Measurements from ENCODE around the gene SCYL3.

GRCh38 chr1:169928438-169929209, 34.9 kb upstream of the SCYL3 start:
- TF ChIP-seq ZNF687 (CRISPR knock-in tag; IDR thresholded peaks at IDR 0.05) (no peak), POLR2AphosphoS5 (IDR thresholded peaks at IDR 0.05; ENCODE audit: low read depth, low read length) (no peak), CHD4 (IDR thresholded peaks at IDR 0.05; ENCODE audit: borderline replicate concordance, low read length) (no peak), ZNF616 (CRISPR knock-in tag; IDR thresholded peaks at IDR 0.05; ENCODE audit: low read depth) (no peak), MAFK (conservative IDR thresholded peaks at IDR 0.05 in 1 of 2, IDR thresholded peaks at IDR 0.05 in 1 of 2; ENCODE audit: low read length in 2 of 2) (no peak), RXRA (CRISPR knock-in tag; IDR thresholded peaks at IDR 0.05) (no peak)

All from HepG2 (cell line).